Limb (tissue), 2 donors: Measurements from ENCODE around the gene HOXA9.
A peak's percentile ranks its signal among the peaks of the same experiment; 100 is the strongest.

ENCODE experiments used
- DNase-seq, 2 donors: peaks; one replicate each; pipeline ENCODE4 v3.0.0-alpha.2; 2016; ENCODE audit errors: extremely low spot score in 2 of 2

Gene HOXA9

DNA sequence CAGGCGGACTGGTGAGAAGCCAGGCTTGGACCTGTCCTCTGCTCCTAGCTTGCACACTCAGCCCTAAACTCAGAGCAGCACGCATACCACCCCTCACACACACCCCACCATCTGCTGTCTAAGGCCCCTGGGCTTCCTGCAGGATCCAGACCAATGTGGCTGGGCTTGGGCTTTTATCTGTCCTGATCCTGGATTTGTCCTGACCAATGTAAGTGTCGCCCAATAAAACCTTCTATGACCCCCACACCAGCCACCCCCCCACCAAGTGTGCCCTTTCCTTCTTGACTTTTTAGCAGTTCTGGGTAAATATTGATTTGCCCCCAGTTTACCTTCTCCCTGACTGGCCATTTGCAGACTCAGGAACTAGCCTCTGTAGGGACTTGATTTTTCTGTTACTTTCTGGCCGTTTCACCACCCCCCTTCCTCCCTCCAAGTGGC, 36.3 kb upstream of the HOXA9 start:
- DNase-seq = no peak

DNA sequence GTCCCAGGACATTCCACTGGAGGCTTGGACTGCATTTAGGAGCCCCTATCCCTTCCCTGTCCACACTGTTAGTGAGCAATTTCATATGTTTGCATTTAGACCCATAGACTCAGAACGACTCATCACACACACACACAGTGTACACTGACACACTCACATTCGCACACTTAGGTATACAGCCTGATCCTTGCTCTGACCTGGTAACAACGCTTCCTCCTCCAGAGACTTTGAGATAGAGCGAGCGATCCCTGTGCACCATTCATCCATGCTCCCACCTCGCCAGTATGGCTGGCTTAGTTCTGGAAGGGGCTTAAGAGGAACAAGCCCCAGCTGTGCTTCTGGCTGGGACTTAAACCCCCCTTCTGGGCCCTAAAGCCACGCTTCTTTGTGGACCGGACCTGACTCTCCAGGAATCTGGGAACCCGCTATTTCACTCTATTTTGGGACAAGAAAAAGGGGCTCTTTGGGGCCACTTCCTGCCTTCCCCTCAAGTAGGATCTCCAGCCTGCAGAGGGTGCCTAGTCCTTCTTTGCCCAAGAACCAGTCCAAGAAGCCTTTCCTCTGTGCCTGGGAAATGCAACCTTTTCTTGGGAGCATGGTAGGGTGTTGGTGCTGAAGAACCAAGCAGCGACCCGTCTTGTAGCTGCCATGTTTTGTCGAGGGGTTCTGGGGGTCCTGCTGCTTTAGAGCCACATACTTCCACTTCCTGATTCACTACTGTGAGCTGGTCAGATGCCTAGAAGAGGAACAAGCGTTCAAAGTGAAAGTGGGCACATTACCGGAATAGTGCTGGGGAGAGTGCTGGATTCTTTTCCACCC, 35.6 kb upstream of the HOXA9 start:
- peak in 1 of 2 donors; percentile 48 for DNase-seq

DNA sequence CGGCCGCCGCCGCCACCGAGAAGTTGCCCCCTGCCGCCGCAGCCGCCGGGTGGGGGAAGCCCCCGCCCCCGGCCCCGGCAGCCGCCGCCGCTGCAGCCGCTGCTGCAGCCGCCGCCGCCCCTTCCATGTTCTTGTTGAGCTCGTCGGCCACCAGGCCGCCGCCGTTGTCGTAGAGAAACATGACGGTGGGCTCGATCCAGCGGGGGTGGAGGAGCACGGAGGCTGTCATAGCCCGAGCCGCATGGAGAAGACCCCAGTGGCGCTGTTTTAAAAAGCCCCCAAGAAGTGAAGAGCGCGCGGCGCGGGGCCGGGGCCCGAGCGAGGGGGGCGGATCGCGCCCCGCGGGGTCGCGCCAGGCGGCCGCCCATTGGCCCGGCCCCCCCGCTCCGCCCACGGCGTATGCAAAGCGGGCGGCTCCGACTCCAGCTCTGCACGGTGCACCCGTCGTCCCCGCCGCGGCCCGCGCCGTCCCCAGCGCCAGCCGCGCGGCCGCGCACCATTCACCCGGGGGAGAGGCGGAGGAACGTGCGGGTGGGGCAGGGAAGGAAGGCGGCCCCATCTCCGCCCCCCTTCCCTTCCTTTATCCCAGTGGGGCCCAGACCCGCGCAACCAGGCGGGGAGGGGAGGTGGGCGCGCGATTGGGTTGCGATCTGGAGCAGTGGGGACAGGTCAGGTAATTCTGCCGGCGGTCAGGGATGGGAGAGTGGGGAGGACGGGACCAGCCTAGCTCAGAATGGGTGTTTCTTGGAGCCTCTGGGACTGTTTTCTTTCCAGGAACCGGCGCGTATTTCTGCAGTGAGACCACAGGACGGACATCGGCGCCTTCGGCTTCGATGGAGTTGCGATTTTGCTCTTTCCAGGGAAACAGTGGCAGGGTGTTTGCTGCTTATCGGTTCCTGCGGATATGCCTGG, 34.8 kb upstream of the HOXA9 start, which contains the start of gene HOXA13:
Gene HOXA13 (minus strand): TSS at position 243 of the 912 bp plus-strand sequence. CDS start 14 bp downstream, at position 229.
- DNase-seq = peak in 1 of 2 donors; percentile 81

DNA sequence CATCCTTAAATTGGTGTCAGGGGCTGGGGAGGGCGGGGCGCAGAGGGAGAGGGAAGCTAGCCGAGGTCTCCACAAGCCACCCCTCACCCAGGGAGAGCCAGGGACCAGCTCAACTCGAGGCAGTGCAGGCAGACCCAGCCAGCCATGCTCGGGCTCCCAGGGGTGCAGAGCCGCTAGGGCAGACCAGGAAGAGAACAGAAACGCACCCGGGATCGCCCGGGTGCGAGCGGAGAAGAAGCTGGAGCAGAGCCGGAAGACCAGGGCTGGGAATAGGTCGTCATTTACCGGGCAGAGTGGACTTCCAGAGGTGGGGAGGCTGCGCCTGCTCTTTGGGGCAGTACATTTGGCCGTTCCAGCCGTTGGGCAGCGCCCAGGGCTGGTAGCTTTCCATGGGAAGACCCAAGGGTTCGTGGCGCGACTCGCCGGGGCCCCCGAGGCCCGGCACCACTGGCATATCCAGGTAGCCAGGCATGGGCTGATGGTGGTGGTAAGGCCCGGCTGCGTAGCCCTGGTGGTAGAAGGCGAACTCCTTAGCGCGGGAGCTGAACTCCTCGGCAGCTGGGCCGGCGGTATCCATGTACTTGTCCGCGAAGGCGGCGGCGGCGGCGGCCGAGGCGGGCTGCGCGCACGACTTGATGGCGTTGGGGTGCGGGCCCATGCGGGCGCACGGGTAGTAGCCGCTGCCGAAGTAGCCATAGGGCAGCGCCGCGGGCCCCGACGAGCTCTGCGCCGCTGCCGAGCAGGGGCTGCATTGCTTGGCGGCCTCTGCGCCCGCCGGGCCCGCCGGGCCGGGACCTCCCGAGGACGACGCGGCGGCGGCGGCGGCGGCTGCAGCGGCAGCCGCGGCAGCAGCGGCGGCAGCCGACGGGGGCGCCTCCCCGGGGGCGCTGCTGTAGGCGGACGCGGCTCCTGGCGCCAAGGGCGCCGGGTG, 33.8 kb upstream of the HOXA9 start:
- DNase-seq = peak in 1 of 2 donors; percentile 66

DNA sequence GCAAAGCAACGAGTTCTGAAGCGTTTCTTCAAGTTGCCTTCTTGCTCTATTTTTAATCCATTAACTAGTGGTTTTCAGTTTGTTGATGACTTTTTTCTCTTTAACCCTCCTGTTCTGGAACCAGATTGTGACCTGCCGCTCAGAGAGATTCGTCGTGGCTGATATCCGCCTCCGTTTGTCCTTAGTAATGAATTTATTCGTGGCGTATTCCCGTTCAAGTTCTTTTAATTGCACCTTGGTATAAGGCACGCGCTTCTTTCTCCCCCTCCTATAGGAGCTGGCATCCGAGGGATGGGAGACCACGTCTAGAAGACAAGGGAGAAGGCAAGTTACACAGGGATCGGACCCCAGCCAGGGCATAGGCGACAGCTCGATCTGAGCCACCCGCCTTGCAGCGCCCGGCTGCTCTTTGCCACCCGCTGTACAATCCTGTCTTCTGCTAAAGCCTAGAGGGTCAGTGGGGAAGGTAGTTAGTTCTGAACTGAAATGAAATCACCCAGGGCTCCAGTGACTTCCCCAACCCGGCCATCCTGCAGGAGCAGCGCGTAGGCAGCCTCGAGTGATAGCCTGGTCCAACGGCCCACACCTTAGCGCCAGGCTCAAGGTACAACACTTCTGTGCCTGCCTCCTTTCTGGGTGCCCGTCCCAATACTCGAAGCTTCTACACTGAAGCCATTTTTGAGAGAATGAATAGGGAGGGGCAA, 33.0 kb upstream of the HOXA9 start:
- DNase-seq = peak in 1 of 2 donors; percentile 63

DNA sequence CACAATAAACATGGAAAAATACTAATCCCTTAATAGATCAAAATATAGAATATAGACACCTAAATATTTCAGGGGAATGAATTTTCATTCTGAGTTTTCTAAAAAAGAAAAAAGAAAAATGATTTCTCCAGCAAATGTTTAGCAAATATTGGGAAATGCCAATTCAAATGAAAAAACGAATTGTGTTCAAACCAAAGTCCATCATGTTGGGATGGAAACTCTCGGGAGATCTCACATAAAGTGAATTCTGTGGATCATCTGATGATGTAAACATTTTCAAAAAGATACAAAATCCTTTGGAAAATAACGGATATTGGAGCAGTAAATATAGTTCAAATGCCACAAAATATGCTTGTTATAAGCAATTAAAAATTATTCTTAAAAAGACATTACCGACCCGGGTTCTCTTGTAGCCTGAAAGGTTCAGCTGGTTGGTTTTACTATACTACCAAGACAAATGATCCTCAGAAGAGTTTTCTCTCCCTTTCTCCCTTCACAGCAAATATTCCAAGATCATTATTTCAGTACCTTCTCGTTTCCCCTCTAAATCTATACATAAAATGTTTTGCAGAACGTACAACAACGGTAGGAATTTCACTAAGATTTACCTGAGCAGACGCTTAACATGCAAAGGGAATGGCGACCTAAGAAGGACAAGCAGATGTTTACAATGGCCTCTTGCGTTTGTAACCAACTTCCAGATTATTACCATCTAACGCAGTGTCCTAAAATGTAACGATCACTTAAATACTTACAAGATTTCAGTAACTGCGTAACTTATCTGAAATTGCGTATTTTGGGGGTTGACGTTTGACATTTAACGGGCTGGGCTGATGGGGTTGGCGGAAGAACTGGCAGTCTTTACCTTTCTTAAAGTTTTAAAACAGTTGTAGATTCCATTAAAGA, 32.1 kb upstream of the HOXA9 start:
- no peak for DNase-seq

DNA sequence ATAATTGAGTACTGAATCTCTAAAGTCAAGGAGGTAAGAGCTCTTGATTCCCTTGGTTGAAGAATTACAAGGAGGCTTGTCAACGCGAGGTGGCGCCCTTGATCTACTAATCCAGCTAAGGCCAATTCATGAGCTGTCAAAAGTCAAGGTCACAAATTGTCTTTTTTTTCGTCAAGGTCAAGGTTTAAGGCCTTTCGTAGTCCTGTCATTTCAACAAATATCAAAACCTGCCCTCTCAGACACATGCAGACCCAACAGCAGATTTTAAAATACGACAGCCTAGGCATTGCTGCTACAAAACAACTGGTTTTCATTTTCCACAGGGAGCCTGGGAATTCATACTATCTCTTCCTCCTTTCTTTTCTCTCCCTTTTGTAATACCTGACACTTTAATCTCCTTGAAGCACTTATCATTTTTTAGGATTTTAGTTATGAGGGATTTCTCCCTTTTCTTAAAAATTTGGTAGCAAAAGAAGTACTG, 31.0 kb upstream of the HOXA9 start:
- peak; percentile 84 to 90 for DNase-seq

DNA sequence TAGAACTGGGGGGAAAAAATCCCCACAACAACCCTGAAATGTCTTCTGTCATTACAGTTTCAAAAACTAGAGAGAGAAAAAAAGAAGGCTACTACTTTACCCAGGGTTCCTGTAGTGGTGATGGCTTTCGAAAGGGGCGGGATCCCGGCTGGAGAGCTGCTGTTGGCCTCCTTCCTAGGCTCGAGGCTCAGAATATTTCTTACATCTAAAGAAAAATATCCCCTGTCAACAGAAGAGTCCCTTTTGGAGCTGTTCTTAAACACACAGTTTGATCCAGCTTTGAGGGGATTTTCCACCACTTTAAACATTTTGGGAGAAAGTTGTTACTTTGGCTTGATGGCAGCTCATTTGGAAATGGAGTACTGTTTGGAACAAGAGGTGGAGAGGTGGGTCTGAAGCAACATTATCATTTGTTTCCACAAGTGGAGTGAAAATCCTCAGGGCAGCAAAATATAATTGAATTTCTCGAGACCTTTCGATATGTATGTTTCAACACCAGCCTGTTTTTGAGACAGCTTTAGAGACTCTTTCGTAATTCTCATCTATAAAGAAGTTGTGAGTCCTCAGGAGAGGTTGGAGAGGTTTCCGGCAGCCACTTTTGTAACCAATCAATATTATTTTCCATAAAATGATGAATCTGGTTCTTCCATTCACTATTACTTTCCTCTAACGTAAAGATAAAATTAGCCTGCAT, 29.5 kb upstream of the HOXA9 start:
- DNase-seq = peak in 1 of 2 donors; percentile 34

DNA sequence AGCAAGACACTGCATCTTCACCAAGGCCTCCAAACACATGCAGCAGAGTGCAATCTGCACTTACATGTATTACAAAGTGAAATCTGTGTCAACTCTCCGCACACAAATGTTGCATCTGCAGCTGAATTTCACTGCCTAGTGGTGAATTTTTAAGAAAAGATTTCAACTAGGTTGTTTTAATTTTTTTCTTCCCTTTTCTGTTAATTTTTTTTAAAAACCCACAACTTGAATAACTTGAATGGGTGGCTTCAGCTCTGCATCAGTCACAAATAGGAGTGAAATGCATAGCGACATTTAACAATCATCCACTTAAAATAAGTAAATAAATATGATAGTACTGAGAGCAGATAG, 28.6 kb upstream of the HOXA9 start:
- no peak for DNase-seq

DNA sequence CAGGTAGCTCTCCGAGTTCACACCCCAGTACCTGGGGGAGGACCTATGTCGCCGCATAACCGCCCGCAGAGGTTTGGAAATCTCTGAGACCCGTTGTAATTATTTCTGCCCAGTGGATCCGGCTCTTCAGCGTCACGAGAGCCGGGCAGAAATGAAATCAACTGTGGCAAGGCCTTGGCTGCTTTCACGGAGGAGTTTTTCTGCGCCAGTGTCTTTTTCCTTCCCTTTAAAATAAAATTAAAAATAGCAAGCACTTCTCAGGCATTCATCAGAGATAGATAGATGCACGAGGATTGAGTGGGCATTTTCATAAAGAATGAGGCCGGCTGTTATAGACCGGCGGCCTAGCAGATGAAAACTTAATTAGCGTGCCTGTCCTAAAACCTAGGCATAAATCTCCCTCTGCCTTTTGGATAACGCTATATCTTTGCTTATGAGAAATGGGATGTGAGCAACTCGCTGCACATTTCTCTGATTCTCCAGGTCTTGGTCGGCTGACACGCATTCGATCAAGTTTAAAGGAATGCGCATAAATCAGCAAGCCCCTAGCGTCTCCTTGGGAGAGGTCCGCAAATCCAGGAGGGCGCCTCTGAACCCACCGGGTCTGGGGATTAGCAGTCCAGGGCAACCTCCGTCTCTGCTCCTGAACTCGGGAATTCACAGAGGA, 28.1 kb upstream of the HOXA9 start:
- peak in 1 of 2 donors; percentile 62 for DNase-seq

DNA sequence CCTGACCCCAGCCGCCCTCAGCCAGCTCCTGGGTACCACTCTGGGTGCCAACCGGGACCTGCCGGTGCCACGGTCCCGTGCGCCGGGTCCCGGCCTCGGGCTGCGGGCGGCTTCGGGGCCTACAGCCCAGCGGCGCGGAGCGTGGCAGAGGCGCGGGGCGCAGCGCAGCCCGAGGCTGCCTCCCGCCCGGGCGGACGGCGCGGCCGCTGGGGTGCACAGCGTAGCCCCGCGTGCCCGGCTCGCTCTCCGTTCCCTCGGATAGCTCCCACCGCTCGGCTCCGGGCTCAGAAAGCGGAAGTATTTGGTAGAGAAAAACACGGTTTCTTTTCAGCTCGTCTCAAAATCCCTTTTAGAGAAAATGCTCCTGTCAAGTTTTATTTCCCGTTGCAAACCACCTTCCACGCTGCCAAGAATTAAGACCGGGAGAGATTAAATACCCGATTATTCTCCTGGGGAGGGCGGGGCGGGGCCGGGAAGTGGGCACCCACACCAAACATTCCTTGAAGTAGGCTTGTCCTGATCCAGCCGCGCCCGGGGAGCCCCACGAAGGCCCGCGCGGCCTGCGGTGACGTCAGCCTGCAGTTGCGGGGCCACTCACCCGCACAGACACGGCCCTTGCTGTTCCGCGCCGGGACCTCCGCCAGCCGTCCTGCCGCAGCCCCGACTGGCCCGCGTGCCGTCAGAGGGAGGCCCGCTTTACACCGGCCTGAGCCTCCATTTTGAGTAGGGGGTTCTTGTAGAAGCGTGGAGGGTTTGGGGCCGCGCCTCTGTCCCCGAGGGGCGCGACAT, 27.4 kb upstream of the HOXA9 start:
- DNase-seq = peak in 1 of 2 donors; percentile 67

DNA sequence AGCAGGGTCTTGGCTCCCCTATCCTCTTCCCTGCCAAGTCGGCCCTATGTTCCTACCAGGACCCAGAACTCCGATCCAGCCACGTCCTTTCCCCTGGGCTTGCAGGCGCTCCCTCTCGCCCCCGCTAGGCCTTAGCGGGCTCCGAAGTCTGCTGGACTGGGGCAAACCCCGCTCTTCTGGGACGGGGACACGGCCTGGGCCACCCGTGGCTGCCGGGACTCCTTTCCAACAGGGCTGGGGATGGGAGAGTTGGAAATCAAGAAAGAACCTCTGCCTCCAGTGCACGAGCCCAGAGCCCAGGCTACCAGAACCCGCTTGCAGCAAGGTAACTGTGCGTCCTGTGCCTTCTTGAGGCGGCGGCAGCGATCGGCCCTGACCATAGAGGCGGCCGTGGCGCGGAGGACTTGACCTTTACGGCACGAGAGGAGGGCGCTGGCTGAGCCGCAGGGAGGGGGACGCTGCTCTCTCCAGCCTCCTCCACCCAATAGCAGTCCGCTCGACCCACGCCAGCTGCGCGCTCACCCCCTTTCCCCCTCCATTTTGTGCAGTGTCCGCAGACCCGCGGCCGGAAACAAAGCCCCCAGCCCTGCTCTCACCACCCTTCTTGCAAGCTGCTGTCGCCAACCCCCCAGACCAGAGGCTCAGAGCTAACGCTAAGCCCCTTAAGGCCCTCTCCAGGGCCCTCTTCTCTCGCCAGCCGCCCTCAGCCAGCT, 26.7 kb upstream of the HOXA9 start:
- DNase-seq = peak in 1 of 2 donors; percentile 62

DNA sequence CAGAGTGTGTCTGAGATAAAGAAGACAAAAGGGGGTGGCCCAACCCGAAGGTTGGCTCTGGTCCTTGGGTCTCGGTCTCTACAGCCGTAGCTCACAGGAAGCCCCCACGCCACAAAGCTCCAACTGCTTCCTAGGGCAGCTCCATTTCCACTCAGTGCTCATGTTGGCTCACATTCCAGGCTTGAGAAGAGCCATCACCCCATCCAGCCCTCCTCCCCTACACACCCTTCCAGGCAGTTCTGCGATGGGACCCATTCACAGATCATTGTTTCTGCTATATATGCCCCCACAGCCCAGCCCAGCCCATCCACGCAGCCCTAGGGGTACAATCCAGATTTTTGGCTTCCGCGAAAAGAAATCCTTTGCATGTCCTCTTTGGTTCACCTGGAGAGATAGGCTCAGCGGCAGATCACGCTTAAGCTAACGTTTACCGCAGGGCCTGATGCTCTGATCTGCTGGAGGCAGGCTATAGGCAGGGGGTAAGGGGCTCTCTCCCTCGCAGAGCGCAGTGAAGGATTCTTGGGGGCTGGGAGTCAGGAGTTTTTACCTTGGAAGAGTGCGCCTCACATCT, 25.9 kb upstream of the HOXA9 start:
- peak in 1 of 2 donors; percentile 47 for DNase-seq

DNA sequence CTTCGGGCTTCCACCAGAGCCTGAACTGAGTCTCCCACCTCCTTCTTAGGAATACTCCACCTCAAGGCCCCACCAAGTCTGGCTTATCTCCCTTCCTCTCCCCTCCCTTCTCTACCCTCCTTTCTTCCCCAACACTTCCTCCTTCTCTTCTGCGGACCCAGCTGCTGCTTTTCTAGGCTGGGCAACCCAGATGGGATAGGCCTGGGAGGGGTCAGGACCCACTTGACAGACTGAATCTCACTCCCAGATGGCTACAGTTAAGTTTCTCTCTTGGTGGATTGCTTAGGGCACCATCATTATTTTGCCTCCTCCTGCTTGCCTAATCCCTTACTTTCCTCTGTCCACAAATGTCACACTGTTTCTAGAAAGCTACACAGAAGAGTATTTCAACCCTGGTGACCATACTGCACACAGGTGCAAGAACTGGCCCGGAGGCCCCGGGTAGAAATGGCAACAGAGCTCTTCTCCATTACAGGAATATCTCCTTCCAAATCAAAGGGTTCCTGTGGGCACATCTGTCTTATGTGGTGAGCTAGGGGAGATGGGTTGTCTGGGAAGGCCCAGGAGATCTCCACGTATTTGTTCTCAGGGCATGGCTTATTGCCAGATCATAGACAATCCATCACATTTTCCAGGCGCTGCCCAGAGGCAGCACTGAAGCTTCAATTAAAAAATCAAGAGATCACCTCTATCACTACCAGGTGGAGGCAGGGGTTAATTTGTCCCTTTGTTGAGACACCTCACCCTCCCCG, 24.8 kb upstream of the HOXA9 start:
- peak in 1 of 2 donors; percentile 29 for DNase-seq

DNA sequence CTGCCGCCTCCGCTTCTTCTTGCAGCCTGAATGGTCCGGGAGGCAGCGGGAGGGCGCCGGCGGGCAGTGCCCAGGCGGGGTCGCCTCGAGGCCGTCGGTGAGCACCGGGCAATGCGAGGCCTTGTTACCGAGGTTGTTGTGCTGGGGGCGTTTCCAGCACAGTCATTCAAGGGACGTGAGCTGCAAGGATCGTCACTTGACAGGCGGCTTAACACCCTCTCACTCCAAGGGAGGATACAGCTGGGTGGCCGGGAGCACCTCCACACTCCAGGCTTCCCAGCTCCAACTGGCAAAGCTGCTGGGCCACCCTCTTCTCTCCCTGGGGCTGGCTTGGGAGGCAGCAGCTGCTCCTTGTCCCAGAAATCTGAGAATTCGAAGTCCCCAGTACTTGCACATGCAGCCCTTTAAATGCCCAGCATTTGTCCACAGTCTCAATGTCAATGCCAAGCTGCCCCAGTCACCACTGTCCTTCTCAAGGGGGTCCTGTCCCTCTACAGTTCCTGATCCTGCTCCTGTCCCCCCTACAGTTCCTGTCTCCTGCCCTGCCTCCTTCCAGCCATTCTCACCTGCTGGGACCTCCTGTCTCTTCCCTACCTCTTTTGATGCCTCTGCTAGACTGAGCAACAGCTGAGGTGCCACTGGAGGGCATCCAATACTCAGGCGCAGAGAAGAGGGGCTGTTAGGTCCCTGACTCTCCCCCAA, 24.1 kb upstream of the HOXA9 start:
- DNase-seq = peak in 1 of 2 donors; percentile 53
